HT1080 (cell line): Measurements from ENCODE around the gene RAB37. TPM values are rescaled to one million over a fixed set of nuclear protein-coding genes. Genes with fewer than 3 reads are reported as not detected.

Experiments used
- DNase-seq: peaks from one replicate; pipeline ENCODE4 v3.0.0-alpha.2; 2015; ENCODE audit warnings: low read depth
- polyA plus RNA-seq, 2 experiments: library from polyadenylated mRNA; depleted of rRNA; stranded (reverse); fragments of >200 nt; gene quantifications; 2 replicates each; pipeline ENCODE4 v1.2.3, GENCODE V29; 2015
- total RNA-seq: library from RNA; depleted of rRNA; stranded (reverse); fragments of >200 nt; shearing (Covaris generic); gene quantifications from 2 replicates; pipeline ENCODE4 v1.2.3, GENCODE V29; 2014; rRNA removed

RAB37 gene, protein sequence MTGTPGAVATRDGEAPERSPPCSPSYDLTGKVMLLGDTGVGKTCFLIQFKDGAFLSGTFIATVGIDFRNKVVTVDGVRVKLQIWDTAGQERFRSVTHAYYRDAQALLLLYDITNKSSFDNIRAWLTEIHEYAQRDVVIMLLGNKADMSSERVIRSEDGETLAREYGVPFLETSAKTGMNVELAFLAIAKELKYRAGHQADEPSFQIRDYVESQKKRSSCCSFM
- total RNA-seq = 0.11 and 0.20 TPM in 2 replicates
- polyA plus RNA-seq (2015; cell fraction: cytosol; rRNA removed) = 0.19 and 0.43 TPM in 2 replicates
- polyA plus RNA-seq (2015; cell fraction: nucleus; rRNA removed) = 0.26 and 0.57 TPM in 2 replicates

DNA sequence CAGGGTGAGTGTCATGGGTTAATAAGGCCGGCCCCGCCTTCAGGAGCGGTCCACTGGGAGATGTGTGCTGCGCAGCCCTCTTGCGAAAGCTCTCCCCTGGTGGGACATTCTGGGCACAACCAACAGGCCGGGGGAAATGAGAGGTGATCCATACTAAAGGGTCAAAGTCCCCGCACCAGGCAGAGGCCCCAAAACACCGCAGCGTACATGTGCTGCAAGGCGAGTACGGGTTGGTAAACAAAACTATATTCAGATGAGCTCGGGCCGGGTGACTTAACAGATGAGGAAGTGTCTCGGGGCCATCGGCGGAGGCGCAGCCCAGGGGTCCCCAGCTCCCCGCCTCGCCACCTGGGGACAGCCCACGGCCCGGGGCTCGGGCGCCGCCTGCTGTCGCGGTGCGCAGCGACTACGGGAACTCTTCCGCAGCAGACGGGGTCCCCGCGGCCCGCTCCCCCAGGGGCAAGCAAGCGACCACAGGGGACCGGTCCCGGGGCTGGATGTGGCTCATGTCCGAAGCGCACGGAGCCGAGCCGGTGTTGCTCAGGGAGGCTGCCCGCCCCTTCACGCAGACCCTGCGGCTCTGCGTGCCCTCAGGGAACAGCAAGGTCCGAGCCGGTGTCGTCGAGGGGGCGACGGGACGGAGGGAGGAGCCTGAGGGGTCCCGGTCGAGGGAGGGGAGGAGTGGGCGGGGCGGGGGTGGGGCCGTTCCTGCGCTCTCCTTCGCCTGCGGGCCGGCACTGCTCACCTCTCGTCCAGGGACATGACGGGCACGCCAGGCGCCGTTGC, at the start of gene RAB37:
Gene RAB37, plus strand, starts transcription at position 744 of the 786 bp plus-strand sequence. Its CDS starts 17 bp downstream, at position 761.
- DNase-seq = no peak

DNA sequence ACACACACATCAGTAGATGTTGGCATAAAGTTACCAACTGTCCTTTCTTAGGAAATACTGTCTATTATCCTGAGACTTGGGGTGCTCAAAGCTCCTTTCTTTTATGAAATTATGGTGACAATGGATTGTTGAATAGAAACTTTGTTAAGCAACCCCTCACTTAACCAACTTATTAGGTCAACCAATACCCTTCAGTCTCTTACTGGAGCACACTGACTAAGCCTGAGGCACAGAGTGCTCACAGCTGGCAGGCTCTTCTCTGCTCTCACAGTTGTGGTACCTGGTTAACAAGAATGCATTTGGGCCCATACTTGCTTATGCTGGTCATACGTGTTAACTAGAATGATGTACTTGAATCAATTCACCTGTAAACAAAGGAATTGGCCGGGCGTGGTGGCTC, 49.2 kb upstream of the RAB37 start:
- DNase-seq = no peak

DNA sequence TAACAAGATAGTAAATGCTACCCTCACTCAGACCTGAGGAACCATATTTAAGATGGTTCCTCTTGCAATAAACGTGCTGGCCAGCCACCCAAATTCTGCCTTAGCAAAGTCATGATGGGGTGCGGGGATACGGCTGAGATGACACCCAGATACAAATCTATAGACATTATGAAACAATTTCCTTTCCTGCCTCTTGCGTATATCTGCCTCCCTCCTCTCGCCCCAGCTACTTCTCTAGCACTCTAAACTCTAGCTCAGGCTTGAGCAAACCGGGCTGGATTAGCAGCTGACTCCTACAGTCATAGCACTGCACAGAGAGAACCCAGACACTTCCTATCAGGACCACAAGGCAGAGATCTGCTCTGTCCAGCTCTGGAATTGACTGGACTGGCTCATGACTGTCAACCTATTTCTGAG, 46.6 kb upstream of the RAB37 start:
- no peak for DNase-seq

DNA sequence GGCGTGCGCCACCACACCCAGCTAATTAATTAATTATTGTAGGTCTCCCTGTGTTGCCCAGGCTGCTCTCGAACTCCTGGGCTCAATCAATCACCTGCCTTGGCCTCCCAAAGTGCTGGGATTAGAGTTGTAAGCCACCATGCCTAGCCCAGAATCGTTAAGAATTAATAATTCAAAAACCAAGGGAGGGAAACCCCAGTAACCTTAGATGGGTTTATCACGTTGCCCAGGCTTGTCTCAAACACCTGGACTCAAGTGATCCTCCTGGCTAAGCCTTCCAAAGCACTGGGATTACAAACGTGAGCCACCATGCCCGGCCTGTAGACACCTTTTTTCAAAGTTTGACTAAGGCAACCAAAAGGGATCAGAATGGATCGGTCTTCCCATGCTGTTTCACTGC, 45.9 kb upstream of the RAB37 start:
- no peak for DNase-seq

DNA sequence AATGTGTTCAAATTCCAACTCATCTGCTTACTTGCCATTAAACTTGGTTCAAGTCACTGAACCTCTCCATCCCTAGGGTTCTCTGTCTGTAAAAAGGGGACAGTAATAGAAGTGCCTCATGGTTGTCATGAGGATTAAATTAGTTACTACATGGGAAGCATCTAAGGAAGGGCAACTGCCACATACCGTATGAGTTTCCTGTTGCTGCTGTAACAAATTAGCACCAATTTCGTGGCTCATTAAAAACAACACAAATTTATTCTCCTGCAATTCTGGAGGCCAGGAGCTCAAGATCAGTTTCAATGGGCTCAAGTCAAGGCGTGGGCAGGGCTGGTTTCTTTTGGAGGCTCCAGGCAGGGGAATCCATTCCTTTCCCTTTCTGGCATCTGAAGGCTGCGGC, 43.0 kb upstream of the RAB37 start:
- no peak for DNase-seq

DNA sequence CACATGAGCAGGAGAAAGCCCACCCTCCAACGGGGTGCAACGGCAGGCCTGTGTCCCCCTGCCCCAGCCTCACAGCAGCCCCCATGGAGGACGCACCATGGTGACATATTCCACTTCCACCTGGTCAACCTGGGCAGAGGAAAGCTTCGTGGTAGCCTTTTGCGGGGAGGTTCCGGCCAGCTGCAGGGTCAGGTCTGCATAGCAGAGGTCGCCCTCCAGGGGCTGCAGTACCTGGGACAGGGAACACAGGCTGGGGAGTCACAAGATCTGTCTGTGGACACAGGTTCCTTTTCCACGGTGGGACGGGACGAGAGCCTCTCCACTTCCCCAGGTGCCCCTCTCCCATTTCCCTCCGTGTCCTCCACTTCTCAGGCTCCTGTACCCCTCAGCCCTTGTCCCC, 41.4 kb upstream of the RAB37 start:
- no peak for DNase-seq

DNA sequence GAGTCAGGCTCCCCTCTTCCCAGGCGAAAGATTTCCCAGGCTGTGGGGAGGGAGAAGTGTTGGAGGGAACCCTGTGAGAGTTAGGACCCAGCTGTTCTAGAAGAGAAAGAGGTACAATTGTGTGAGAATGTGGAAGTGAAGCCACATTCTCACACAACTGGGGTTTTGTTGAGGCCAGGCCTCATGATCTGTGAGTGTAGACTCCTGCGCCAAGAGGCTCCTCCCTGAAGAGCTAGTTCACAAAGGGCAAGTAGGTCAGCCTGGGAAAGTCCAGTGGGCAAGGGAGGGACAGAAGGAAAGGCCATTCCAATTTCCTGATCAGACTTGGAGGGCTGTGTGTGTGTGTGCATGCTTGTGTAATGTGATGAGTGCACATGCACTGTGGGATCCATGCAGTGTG, 39.5 kb upstream of the RAB37 start:
- no peak for DNase-seq

DNA sequence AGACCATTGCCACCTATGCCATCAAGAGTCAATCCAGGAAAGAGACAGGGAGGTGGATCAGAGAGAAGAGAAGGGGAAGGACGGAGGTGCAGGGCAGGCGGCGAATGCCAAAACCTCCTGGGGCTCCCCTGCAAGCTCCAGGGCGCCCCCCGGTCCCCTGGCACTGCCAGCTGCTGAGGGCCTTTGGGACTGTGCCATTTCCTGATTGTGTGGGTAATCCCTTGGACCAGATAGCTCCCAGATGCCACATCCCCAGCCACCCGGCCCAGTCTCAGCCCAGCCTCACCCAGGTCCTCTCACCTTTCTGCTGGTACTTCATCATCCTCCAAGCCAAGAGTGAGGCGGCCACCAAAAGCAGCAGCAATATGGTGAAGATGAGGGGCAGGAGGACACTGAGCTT, 39.0 kb upstream of the RAB37 start:
- no peak for DNase-seq

DNA sequence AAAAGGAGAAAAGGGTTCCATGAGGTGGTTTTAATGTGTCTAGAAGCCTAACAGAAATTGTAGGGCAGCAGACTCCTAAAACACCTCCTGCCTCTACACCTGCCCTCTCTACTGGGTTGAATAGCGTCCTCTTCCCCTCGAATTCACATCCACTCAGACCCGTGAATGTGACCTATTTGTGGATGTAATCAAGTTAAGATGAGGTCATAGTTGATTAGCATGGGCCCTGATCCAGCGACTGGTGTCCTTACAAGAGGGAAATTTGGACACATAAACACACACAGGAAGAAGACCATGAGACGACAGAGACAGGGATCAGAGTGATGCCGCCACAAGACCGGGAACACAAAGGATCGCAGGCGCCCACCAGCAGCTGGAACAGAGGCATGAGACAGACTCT, 37.8 kb upstream of the RAB37 start:
- DNase-seq = no peak

DNA sequence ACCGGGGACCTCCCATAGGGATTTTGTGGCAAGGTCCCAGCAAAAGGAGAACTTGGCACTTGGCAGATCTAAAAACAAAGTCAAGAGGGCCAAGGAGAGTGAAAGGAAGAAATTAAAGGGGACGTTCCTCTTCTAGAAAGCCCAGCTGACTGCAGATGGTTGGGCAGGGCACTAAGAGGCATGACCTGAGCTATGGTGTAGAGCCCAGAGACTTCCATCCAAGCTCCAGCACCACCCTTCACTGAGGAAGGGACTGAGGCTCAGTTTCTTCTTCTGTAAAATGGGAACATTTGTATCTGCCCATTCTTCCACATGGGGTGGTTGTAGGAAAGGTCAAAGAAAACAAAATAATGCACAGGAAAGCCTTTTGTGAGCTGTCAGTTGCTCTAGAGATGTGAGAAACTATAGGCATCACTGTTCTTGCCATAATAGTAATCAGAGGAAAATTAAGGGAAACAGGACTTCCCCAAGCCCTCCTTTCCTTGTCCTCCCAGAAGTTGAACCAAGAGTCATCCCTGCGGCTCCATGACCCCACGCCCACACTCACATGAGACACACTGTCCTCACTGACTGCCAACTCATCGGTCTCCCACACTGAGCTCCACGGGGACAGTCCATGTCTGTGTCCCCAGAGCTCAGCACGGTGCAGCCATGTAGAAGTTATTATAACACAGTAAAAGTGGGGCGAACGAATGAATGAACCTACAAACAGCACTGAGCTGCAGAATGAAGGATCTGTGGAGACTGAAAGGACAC, 34.8 kb upstream of the RAB37 start:
- no peak for DNase-seq

DNA sequence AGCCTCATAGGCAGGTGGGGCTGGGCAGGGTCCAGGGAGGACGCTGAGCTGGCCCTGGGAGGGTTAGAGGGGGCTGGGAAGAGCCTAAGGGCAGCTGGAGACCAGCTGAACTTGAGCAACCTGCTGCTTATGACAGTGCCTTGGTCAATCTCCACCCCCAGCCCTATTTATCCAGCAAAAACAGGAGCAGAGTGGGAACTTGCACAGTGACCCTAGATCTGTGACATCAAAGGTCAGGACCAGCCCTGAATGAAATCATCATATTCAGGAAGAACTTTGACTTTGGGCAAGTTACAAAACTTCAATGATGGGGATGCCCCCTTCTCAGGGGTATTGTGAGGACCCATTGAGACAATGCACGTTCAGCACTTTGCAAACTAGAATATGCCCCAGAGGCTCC, 33.7 kb upstream of the RAB37 start:
- DNase-seq = no peak

DNA sequence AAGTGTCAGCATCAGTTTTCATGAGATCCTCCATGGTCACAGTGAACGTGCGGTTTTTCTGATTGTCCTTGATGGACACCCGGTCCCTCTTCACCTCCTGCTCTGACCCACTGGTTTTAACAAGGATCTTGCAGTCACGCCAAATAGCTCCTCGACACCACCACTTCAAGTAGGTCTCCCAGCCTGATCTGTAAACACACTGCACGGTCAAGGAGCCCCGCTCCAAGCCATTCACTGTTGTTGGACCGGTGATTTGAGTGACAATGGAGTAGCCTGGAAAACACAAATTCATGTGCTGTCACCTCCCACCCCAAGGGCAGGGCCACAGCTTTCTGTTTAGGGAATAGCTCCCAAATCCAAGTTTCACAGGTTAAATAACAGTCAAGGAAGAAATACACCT, 32.5 kb upstream of the RAB37 start:
- DNase-seq = no peak

DNA sequence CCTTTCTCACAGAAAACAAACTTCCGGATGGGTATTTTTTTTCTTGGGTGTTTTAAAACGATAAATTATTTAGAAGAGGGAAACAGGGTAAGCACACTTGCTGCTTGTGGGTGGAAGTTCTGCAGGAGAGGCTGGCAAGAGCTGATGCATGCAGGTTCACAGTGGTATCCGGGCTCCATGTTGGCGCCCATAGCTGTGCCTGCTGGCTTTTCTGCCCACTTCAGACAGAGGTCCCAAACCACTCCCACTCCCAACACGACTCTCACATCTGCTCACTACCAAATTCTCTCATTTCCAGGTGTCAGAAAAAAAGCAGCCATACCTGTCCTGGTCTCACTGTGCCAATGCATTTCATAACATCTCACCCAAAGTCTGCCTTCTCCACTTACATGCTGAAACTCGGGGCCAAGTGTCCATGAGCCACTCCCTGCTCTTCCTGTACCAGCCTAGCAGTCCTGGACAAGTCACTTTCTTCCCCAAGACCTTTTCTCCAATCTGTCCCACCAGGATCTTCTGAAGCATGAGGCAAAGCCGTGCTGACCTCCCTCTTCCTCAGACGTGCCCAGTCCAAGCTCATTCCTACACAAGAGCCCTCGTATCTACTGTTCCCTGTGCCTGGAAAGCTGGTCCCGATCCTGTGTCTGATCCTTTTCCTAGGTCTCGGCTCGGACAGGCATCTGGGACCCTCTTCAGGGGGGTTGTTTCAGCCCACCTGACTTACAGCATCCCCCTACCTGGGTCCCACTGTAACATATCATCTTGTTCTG, 25.8 kb upstream of the RAB37 start:
- no peak for DNase-seq

DNA sequence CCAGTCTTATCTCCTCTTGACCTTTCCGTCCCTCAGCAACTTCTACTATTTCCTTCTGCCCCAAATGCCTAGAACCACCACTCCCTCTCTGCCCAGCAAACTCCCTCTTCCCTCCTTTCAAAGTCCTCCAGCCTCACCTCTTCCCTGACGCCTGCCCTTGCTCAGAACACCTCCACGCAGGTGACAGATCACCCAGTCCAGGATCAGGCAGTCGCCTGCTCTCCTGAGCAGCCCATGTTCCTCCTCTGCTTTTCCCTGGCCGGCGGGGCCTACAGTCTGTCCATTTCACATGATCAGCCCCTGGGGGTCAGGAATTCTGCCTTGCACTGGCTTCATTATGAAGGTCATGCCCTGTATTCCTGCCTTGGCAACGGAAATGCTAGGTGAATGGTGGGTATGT, 24.8 kb upstream of the RAB37 start:
- no peak for DNase-seq

DNA sequence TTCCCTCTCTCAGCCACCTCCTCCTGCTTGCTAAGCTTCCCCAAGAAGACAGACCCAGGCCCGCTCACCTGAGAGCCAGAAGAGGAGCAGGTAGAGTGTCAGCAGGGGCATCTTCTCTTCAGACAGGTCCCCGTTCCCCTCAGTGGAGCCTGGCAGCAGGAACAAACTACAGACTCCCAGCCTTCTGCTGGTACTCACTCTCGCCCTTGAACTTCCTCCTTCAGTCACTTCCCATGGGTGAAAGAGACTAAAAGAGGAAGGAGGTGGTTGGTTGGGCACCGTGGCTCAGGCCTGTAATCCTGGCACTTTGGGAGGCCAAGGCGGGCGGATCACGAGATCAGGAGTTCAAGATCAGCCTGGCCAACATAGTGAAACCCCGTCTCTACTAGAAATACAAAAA, 24.3 kb upstream of the RAB37 start, which contains the start of gene CD300LF:
Gene CD300LF, minus strand, starts transcription at position 168 of the 400 bp plus-strand sequence. Its CDS starts 57 bp downstream, at position 111.
- DNase-seq = no peak

DNA sequence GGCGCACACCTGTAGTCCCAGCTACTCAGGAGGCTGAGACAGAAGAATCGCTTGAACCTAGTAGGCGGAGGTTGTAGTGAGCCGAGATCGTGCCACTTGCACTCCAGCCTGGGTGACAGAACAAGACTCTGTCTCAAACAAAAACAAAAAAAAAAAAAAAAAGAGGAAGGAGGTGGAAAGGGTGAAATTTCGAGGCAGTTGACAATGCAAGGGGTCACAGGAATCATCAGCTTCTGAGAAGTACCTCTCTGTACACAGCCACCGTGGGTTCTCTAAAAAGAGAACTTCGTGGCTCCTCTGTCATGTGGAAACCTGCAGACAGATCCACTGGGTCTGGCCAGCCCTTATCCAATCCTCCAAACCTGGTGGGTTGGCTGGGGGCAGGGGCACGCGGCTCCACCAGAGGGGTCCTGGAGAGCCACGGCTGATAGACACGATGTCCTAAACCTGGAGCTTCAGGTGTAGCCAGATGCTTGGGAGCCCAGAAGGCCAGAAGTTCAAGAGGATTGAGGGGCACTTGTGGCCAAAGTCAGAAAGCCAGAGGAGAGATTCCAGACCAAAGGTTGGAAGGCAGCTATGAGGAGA, 23.8 kb upstream of the RAB37 start:
- no peak for DNase-seq

DNA sequence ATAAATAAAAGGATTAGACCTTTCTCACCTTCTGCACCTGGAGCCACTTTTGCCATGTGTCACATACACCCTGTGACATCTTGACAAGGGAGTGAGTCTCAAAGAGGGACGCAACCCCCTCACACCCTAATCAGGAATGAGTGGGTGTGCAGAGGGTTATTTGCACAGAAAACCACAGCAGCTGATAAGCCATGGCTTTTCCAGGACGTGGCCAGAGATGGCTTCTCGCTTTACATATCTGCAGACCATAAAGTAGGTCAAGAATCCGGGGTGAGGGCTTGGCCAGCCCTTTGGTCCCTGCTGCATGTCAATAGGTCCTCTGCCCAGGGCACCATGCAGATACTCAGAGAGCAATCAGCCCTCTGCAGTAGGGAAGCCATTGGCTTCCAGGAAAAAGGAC, 21.9 kb upstream of the RAB37 start:
- no peak for DNase-seq

DNA sequence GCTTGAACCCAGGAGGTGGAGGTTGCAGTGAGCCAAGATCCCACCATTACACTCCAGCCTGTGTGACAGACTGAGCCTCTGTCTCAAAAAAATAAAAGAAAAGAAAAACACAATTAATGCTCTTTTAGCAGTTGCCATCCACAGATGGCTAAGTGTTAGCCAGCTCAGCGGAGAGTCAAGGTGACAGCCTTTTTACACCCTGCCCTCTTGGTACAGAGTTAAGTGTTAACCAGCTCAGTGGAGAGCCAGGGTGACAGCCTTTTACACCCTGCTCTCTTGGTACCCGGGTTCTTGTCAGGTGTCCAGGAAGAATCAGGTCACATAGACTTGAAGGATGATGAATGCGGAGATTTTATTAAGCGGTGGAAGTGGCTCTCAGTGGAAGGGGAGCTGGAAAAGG, 16.6 kb upstream of the RAB37 start:
- no peak for DNase-seq

DNA sequence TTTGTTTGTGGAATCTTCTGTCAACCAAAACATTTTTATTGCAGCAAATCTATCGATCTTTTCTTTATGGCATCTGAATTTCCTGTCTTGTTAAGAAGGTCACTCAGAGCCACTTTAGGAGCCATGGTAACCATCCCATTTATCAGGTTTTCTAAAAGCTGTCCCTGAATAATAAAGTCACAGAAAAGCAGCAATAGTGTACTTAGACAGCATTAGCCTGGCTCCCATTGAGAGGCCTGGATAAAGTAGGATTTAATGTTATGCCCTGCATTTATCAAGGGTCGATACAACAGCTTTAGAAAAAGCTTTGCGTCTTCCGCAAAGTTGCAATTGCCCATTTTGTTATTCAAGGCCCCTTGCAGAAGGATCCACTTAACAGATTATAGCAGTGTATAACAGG, 14.3 kb upstream of the RAB37 start:
- DNase-seq = no peak

DNA sequence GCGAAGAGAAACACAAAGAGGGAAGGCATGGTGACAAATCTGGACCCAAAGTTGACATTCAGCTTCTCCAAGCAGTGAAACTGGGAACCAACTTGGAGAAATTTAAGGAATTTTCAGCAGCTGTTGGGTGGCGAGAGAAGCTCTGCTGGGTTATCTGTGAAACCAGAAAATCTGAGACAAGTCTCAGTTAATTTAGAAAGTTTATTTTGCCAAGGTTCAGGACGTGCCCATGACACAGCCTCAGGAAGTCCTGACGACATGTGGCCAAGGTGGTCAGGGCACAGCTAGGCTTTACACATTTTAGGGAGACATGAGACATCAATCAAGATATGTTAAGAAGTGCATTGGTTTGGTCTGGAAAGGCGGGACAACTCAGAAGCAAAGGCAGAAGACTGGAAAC, 13.2 kb upstream of the RAB37 start:
- no peak for DNase-seq

DNA sequence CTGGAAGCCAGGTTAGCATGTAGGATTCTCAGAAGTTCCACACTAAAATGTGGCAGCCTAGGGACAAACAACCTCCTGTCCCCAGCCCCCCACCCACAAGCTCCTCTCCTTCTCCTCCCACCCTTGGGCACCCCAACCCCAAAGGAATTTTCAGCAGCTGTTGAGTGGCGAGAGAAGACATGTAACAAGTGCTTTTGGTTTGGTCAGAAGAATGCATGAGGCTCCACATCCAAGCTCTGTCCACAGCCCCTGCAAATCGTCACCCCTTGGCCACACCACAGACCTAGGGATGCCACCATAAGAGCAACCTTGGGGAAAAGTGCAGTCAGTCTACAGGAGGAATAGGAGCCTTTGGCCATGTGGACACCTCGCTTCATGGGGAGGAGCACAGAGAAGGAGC, 11.9 kb upstream of the RAB37 start:
- DNase-seq = no peak
